Keratinocyte (primary cell): ENCODE data around the gene HAUS8.

Experiments used
- EZH2 ChIP-seq: IDR thresholded peaks from one replicate; pipeline ENCODE4 v1.6.1; 2012; ENCODE audit warnings: inconsistent platforms, mild to moderate bottlenecking, low read length, moderate library complexity
- TF ChIP-seq, protein P1 (sequence below), 3 experiments: IDR thresholded peaks in 1 of 3; conservative IDR thresholded peaks in 1 of 3; optimal IDR thresholded peaks in 1 of 3; 2 replicates in 2 of 3; 3 replicates in 1 of 3; pipeline versions ENCODE3 to v1.5.1; 2011; ENCODE audit warnings: low read length in 3 of 3, mild to moderate bottlenecking in 3 of 3, moderate library complexity in 2 of 3, control low read depth in 1 of 3, inconsistent platforms in 1 of 3; ENCODE audit not compliant: insufficient read depth in 2 of 3; ENCODE audit errors: extremely low read depth in 1 of 3

DNA sequence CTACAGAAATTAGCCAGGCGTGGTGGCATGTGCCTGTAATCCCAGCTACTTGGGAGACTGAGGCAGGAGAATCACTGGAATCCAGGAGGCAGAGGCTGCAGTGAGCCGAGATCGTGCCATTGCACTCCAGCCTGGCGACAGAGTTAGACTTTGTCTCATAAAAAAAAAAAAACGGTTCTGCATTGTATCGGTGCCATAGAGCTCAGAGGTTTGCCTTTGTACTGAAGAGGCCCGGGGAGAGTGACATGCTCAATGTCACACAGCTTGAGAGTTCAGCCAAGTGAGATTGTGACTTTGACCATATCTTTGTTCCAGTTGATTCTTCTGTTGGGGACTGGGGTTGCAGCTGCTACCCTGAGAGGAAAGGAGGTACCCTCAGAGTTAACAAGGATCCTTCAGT is 4.3 kb downstream of the HAUS8 start:
- TF ChIP-seq, protein P1, sequence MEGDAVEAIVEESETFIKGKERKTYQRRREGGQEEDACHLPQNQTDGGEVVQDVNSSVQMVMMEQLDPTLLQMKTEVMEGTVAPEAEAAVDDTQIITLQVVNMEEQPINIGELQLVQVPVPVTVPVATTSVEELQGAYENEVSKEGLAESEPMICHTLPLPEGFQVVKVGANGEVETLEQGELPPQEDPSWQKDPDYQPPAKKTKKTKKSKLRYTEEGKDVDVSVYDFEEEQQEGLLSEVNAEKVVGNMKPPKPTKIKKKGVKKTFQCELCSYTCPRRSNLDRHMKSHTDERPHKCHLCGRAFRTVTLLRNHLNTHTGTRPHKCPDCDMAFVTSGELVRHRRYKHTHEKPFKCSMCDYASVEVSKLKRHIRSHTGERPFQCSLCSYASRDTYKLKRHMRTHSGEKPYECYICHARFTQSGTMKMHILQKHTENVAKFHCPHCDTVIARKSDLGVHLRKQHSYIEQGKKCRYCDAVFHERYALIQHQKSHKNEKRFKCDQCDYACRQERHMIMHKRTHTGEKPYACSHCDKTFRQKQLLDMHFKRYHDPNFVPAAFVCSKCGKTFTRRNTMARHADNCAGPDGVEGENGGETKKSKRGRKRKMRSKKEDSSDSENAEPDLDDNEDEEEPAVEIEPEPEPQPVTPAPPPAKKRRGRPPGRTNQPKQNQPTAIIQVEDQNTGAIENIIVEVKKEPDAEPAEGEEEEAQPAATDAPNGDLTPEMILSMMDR (optimal IDR thresholded peaks at IDR 0.05 in 1 of 3, IDR thresholded peaks at IDR 0.05 in 1 of 3, conservative IDR thresholded peaks at IDR 0.05 in 1 of 3; ENCODE audit: extremely low read depth in 1 of 3, insufficient read depth in 2 of 3, low read length in 3 of 3), result no peak
- no peak for TF ChIP-seq EZH2
